HG03159 (cell line): ENCODE results near the gene CD46.

Source experiments
- ATAC-seq: cut with Tn5 transposase; IDR thresholded peaks from one replicate; pipeline ENCODE4 v1.9.1; 2021; ENCODE audit warnings: mild to moderate bottlenecking, moderate library complexity; ENCODE audit not compliant: unreplicated experiment

CD46 gene

GRCh38 chr1:207826557-207827487 lies 75.0 kb downstream of the CD46 start:
- ATAC-seq = no peak

GRCh38 chr1:207827488-207827830 lies 75.6 kb downstream of the CD46 start:
- ATAC-seq = no peak

GRCh38 chr1:207828046-207828445 lies 76.2 kb downstream of the CD46 start:
- ATAC-seq = no peak

- no peak for ATAC-seq
Observed at GRCh38 chr1:207828485-207829158, 76.8 kb downstream of the CD46 start.

- no peak for ATAC-seq
Observed at GRCh38 chr1:207829576-207829975, 77.7 kb downstream of the CD46 start.

- ATAC-seq = no peak
Observed at GRCh38 chr1:207830788-207831187, 78.9 kb downstream of the CD46 start.

GRCh38 chr1:207831517-207832327 lies 79.9 kb downstream of the CD46 start:
- ATAC-seq = peak; percentile 81

GRCh38 chr1:207832796-207833195 lies 80.9 kb downstream of the CD46 start:
- no peak for ATAC-seq

DNA sequence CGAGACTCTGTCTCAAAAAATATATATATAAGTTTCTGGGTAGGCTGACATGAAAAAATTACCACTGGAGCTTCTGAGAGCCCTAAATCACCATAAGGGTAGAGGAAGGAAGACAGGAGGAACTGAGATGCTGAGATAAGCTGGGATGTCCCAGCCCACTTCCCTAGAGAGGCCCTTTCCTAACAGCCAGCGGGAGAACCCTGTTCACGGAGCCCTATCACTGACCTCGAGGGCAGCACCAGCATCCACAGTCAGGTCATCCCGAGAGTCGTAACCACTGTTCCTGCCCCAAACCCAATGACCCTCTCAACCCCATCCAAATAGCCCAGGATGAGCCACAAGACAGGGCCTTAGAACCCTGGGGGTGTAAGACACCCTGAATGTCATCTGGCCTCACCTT lies 81.5 kb downstream of the CD46 start:
- ATAC-seq = no peak

- ATAC-seq = no peak
Observed at GRCh38 chr1:207833956-207834660, 82.3 kb downstream of the CD46 start.

GRCh38 chr1:207835958-207836357 lies 84.1 kb downstream of the CD46 start:
- no peak for ATAC-seq

GRCh38 chr1:207836591-207837347 lies 84.9 kb downstream of the CD46 start:
- ATAC-seq = no peak

DNA sequence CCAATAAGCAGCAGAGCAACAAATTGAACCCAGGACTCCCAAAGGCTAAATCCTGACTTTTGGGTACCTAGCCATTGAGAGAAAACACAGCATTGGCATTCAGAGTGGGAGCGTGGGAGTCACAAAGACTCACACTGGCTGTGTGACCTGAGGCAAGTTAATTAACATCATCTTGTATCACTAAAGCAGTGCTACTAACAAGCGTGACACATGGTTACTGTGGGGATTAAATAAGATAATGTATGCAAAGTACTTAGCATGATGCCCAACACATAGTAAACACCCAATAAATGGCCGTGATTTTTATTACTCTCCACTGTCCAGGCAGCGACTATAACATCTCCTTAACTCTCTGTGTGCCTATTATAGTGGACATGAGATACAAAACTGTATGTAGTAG lies 85.8 kb downstream of the CD46 start:
- ATAC-seq = no peak

- no peak for ATAC-seq
Observed at GRCh38 chr1:207838156-207839082, 86.6 kb downstream of the CD46 start.

GRCh38 chr1:207839083-207839413 lies 87.2 kb downstream of the CD46 start:
- no peak for ATAC-seq

GRCh38 chr1:207840380-207840779 lies 88.5 kb downstream of the CD46 start:
- no peak for ATAC-seq

DNA sequence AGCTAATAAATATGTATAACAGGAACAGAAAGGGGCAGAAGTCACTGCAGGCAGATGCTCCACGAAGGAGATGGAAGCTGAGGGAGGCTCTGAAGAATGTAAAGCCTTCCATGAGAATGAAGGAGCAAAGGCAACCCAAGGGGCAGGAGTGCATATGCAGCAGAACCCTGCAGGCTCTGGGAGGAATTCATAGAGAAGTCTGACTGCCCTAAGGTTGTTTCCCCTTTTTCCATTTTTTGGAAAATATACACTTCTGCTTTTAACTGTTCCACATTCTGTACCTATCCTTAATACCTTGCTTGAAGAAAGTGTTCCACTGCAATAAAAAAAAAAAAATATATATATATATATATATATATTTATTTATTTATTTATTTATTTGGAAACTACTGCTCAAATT lies 89.4 kb downstream of the CD46 start:
- ATAC-seq = no peak

GRCh38 chr1:207841901-207842300 lies 90.0 kb downstream of the CD46 start:
- no peak for ATAC-seq

DNA sequence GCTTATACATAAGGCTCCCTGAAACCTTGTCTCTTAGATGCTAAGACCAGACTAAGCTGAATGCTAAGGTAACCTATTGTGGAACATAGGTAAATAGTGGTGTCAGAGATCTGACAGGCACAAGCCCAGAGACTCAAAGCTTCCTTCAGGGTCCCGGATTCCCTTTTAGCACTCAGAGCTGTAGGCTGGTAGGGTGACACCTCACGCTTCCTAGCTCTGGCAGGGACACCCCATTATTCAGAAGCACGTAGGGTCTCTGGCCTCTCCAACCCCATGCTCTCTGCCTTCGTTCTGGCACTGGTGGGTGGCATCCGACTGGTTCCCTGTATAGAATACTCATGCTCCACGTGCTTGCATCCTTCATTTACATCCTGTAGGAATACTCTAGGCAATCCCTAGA lies 90.7 kb downstream of the CD46 start:
- ATAC-seq = no peak
